Loucy (cell line): ENCODE data around the gene JMJD8.

ENCODE experiments used
- H2AFZ ChIP-seq: fragments of 200-600 bp; sonication (generic); 2 replicates; pipeline ENCODE4 v1.6.0; 2016; ENCODE audit warnings: antibody characterized with exemption, mild to moderate bottlenecking, low read length, moderate library complexity
- H3F3A ChIP-seq: fragments of 200-600 bp; 2 replicates; pipeline ENCODE4 v1.6.0; 2016; ENCODE audit warnings: antibody characterized with exemption, low read depth, mild to moderate bottlenecking
- H3K27me3 ChIP-seq: fragments of 200-600 bp; sonication (generic); 2 replicates; pipeline ENCODE4 v1.6.1; 2014; ENCODE audit warnings: low read length, mild to moderate bottlenecking; ENCODE audit not compliant: insufficient read depth, poor library complexity, severe bottlenecking
- H3K36me3 ChIP-seq: fragments of 200-600 bp; sonication (generic); 2 replicates; pipeline ENCODE4 v1.6.1; 2016; ENCODE audit warnings: low read length; ENCODE audit not compliant: insufficient read depth
- H3K4me1 ChIP-seq: fragments of 200-600 bp; sonication (generic); 2 replicates; pipeline ENCODE4 v1.5.1; 2014; ENCODE audit warnings: low read length, mild to moderate bottlenecking; ENCODE audit not compliant: insufficient read depth, poor library complexity, severe bottlenecking
- H3K4me2 ChIP-seq: fragments of 200-600 bp; sonication (generic); 2 replicates; pipeline ENCODE4 v1.6.0; 2014; ENCODE audit warnings: antibody characterized with exemption, low read length, low read depth, mild to moderate bottlenecking; ENCODE audit not compliant: poor library complexity, severe bottlenecking
- H3K4me3 ChIP-seq: fragments of 200-600 bp; sonication (generic); 2 replicates; pipeline ENCODE4 v1.5.1; 2014; ENCODE audit warnings: low read length, mild to moderate bottlenecking, mixed read lengths; ENCODE audit not compliant: poor library complexity, severe bottlenecking
- H3K79me2 ChIP-seq: fragments of 200-600 bp; sonication (generic); 2 replicates; pipeline ENCODE4 v1.6.1; 2014; ENCODE audit warnings: low read length; ENCODE audit not compliant: insufficient read depth
- H3K9ac ChIP-seq: fragments of 200-600 bp; sonication (generic); 2 replicates; pipeline ENCODE4 v1.6.0; 2014; ENCODE audit warnings: mild to moderate bottlenecking, low read depth, low read length, moderate library complexity; ENCODE audit not compliant: poor library complexity, severe bottlenecking
- H3K9me2 ChIP-seq: fragments of 200-600 bp; sonication (generic); replicated peaks from 2 replicates; pipeline ENCODE4 v1.6.1; 2016; ENCODE audit warnings: low read depth, low read length, mixed read lengths
- H3K9me3 ChIP-seq: fragments of 200-600 bp; sonication (generic); 2 replicates; pipeline ENCODE4 v1.6.1; 2014; ENCODE audit warnings: mild to moderate bottlenecking, antibody characterized with exemption, low read length, low read depth; ENCODE audit not compliant: insufficient read depth
- H4K20me1 ChIP-seq: fragments of 200-600 bp; sonication (generic); 2 replicates; pipeline ENCODE4 v1.6.0; 2014; ENCODE audit warnings: antibody characterized with exemption, low read length, mild to moderate bottlenecking; ENCODE audit not compliant: insufficient read depth, poor library complexity, severe bottlenecking
- EZH2phosphoT487 ChIP-seq: fragments of 200-600 bp; IDR thresholded peaks from 2 replicates; pipeline ENCODE4 v1.6.1; 2018; ENCODE audit warnings: antibody characterized with exemption, mild to moderate bottlenecking, moderate library complexity, borderline replicate concordance
- TF ChIP-seq, protein P1 (sequence below): fragments of 200-600 bp; sonication (generic); conservative IDR thresholded peaks from 2 replicates; pipeline ENCODE4 v1.5.1; 2014; ENCODE audit warnings: mild to moderate bottlenecking, antibody characterized with exemption, low read length

The JMJD8 gene

DNA sequence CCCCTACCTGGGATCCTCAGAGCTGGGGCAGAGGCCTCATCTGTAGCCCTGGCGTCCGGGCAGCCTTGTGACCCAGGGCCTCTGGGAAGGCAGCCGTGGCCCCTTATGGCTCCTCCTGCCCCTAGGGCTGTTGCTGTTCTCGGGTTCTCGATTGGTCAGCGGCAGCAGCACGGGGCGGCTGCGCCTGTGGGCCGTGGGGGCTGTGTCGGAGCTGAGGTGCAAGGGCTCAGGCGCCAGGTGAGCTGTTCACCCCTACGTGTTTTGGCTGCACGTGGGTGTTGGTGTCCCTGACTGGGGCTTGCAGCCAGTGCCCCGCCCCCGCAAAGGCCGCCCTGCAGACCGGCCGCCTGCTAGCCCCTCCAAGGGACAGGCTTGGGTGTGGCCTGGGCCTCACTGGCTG lies 22.0 kb downstream of the JMJD8 start:
- no peaks in the 10 kb centered on the region for H3K36me3 ChIP-seq
- H3K27me3 ChIP-seq, result no peaks in the 10 kb centered on the region
- H3K4me1 ChIP-seq, result no peaks in the 10 kb centered on the region
- no peaks in the 10 kb centered on the region for H4K20me1 ChIP-seq
- H3F3A ChIP-seq, result no peaks in the 10 kb centered on the region
- H3K9me2 ChIP-seq, result no peaks in the 10 kb centered on the region
- no peaks in the 10 kb centered on the region for H3K9me3 ChIP-seq
- H3K4me2 ChIP-seq, result no peak overlapping the region
- TF ChIP-seq EZH2phosphoT487, result no peak
- TF ChIP-seq, protein P1, sequence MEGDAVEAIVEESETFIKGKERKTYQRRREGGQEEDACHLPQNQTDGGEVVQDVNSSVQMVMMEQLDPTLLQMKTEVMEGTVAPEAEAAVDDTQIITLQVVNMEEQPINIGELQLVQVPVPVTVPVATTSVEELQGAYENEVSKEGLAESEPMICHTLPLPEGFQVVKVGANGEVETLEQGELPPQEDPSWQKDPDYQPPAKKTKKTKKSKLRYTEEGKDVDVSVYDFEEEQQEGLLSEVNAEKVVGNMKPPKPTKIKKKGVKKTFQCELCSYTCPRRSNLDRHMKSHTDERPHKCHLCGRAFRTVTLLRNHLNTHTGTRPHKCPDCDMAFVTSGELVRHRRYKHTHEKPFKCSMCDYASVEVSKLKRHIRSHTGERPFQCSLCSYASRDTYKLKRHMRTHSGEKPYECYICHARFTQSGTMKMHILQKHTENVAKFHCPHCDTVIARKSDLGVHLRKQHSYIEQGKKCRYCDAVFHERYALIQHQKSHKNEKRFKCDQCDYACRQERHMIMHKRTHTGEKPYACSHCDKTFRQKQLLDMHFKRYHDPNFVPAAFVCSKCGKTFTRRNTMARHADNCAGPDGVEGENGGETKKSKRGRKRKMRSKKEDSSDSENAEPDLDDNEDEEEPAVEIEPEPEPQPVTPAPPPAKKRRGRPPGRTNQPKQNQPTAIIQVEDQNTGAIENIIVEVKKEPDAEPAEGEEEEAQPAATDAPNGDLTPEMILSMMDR, result no peak
- no peaks in the 10 kb centered on the region for H3K79me2 ChIP-seq
- no peak overlapping the region for H3K9ac ChIP-seq
- H3K4me3 ChIP-seq, result no peak overlapping the region
- no peak overlapping the region for H2AFZ ChIP-seq

DNA sequence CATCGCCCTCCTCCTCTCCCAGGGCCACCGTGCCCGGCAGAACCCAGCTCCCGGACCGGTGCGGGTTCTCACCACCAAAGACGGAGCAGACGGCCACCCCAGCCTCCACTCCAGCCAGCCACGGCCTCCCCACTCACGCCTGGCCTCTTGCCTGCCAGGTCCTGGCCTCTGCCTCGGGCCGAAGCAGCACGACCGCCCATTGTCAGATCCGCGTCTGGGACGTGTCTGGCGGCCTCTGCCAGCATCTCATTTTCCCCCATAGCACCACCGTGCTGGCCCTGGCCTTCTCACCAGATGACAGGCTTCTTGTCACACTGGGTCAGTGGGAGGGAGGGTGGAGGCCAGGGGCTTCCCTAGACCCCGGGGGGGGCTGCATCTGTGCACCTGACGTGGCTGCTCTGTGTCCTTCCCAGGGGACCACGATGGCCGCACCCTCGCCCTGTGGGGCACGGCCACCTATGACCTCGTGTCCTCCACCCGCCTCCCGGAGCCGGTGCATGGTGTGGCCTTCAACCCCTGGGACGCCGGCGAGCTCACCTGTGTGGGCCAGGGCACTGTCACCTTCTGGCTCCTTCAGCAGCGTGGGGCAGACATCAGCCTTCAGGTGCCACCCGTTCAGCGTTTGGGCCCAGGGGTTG lies 22.8 kb downstream of the JMJD8 start:
- Histone ChIP-seq H3K4me1 (no peaks in the 10 kb centered on the region), H3K79me2 (no peaks in the 10 kb centered on the region), H3K27me3 (no peaks in the 10 kb centered on the region), H3K36me3 (no peaks in the 10 kb centered on the region), H3K9ac (no peak overlapping the region), H2AFZ (no peak overlapping the region), H3F3A (no peaks in the 10 kb centered on the region), H4K20me1 (no peaks in the 10 kb centered on the region), H3K4me3 (no peak overlapping the region), H3K4me2 (no peak overlapping the region), H3K9me3 (no peaks in the 10 kb centered on the region), H3K9me2 (no peaks in the 10 kb centered on the region)
- TF ChIP-seq, protein P1, result no peak
- TF ChIP-seq EZH2phosphoT487, result no peak

DNA sequence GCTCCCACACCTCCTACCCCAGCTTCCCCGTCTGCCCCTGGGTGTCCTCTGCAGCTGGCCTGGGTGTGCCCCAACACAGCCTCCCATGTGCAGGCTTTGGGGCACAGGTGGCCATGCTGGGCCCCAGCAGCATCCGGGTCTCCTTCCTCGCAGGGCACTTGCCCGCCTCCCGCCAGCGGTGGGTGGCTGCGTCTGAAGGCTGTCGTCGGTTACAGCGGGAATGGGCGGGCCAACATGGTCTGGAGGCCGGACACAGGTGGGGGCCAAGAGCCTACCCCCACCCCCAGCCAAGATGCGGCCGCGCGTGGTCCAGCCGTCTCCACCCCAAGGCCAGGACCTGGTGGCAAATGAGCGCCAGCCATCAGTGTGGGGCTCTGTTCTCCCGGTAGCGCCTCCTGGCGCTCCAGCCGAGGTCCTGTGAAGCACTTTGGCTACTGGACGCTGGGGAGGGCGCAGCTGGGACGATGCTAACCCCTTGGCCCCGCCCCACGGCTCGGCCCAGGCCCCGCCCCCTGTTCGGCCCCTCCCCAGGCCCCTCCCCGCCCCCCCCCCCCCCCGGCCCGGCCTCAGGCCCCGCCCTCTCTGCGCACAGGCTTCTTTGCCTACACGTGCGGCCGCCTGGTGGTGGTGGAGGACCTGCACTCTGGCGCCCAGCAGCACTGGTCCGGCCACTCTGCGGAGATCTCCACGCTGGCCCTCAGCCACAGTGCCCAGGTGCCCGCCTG lies 23.5 kb downstream of the JMJD8 start:
- no peaks in the 10 kb centered on the region for H3K79me2 ChIP-seq
- H2AFZ ChIP-seq, result no peak overlapping the region
- no peak overlapping the region for H3K4me2 ChIP-seq
- H3K9me2 ChIP-seq, result no peaks in the 10 kb centered on the region
- H3K9ac ChIP-seq, result no peak overlapping the region
- H3K4me3 ChIP-seq, result no peak overlapping the region
- H3K36me3 ChIP-seq, result no peaks in the 10 kb centered on the region
- no peaks in the 10 kb centered on the region for H3K9me3 ChIP-seq
- no peaks in the 10 kb centered on the region for H4K20me1 ChIP-seq
- H3K27me3 ChIP-seq, result no peaks in the 10 kb centered on the region
- no peaks in the 10 kb centered on the region for H3K4me1 ChIP-seq
- no peaks in the 10 kb centered on the region for H3F3A ChIP-seq
- TF ChIP-seq, protein P1, result no peak
- TF ChIP-seq EZH2phosphoT487, result no peak
